Kidney capillary endothelial cell (primary cell): ENCODE measurements around the gene NEGR1.

ENCODE experiments used
- DNase-seq: peaks from one replicate; pipeline ENCODE4 v3.0.0-alpha.2; 2018; ENCODE audit warnings: low spot score

NEGR1 gene

GRCh38 chr1:71689635-71690034 lies 592.7 kb downstream of the NEGR1 start:
- no peak for DNase-seq

GRCh38 chr1:71687376-71687775 lies 595.0 kb downstream of the NEGR1 start:
- no peak for DNase-seq

- no peak for DNase-seq
Observed at GRCh38 chr1:71676979-71677925, 605.1 kb downstream of the NEGR1 start.

GRCh38 chr1:71668065-71668464 lies 614.3 kb downstream of the NEGR1 start:
- no peak for DNase-seq

GRCh38 chr1:71667216-71667615 lies 615.1 kb downstream of the NEGR1 start:
- no peak for DNase-seq

- no peak for DNase-seq
Observed at GRCh38 chr1:71666609-71667008, 615.7 kb downstream of the NEGR1 start.

GRCh38 chr1:71660411-71660810 lies 621.9 kb downstream of the NEGR1 start:
- DNase-seq = no peak

GRCh38 chr1:71657891-71658679 lies 624.3 kb downstream of the NEGR1 start:
- DNase-seq = no peak

GRCh38 chr1:71656902-71657301 lies 625.4 kb downstream of the NEGR1 start:
- DNase-seq = no peak

- no peak for DNase-seq
Observed at GRCh38 chr1:71655604-71656003, 626.7 kb downstream of the NEGR1 start.

GRCh38 chr1:71653952-71654351 lies 628.4 kb downstream of the NEGR1 start:
- no peak for DNase-seq

- no peak for DNase-seq
Observed at GRCh38 chr1:71651214-71651613, 631.1 kb downstream of the NEGR1 start.

- DNase-seq = no peak
Observed at GRCh38 chr1:71650119-71650518, 632.2 kb downstream of the NEGR1 start.

- DNase-seq = no peak
Observed at GRCh38 chr1:71649608-71650007, 632.7 kb downstream of the NEGR1 start.

- no peak for DNase-seq
Observed at GRCh38 chr1:71647513-71648300, 634.6 kb downstream of the NEGR1 start.

GRCh38 chr1:71645015-71645414 lies 637.3 kb downstream of the NEGR1 start:
- no peak for DNase-seq

- DNase-seq = no peak
Observed at GRCh38 chr1:71641903-71642302, 640.4 kb downstream of the NEGR1 start.

- DNase-seq = no peak
Observed at GRCh38 chr1:71640998-71641397, 641.3 kb downstream of the NEGR1 start.

GRCh38 chr1:71640116-71640515 lies 642.2 kb downstream of the NEGR1 start:
- DNase-seq = no peak

GRCh38 chr1:71638081-71638766 lies 644.1 kb downstream of the NEGR1 start:
- DNase-seq = no peak

GRCh38 chr1:71635568-71635967 lies 646.8 kb downstream of the NEGR1 start:
- DNase-seq = no peak

GRCh38 chr1:71634159-71634558 lies 648.2 kb downstream of the NEGR1 start:
- DNase-seq = no peak
